ENCODE data around the gene SLX4.

Gene SLX4

GRCh38 chr16:3655396-3656159 lies 44.2 kb upstream of the SLX4 start:
- Histone ChIP-seq H3K4me1 (no peaks in the 10 kb centered on the region), H3K36me3 (peaks cover 30 to 81% (median 61%) of the 10 kb centered on the region in 3 donors), H3K9me3 (no peaks in the 10 kb centered on the region), H3K27me3 (no peaks in the 10 kb centered on the region), H3K4me3 (no peak overlapping the region), H3K27ac (no peak overlapping the region)
- no peak for TF ChIP-seq CTCF (IDR thresholded peaks at IDR 0.05)
- intact Hi-C loops (cut with DNase I; ENCODE audit: low total_unique reads) = no loop called here
- peak; percentile 8 to 54 for DNase-seq

GRCh38 chr16:3655030-3655395 lies 43.6 kb upstream of the SLX4 start:
- no peak overlapping the region for H3K4me3 ChIP-seq
- no peak overlapping the region for H3K27ac ChIP-seq
- H3K9me3 ChIP-seq = no peaks in the 10 kb centered on the region
- H3K36me3 ChIP-seq = peaks cover 27 to 75% (median 57%) of the 10 kb centered on the region in 3 donors
- peak; percentile 15 to 65 for DNase-seq
- H3K4me1 ChIP-seq = no peaks in the 10 kb centered on the region
- H3K27me3 ChIP-seq = no peaks in the 10 kb centered on the region
- no peak for TF ChIP-seq CTCF (IDR thresholded peaks at IDR 0.05)
- intact Hi-C loops (cut with DNase I; ENCODE audit: low total_unique reads) = no loop called here

GRCh38 chr16:3654249-3654991 lies 43.0 kb upstream of the SLX4 start, which contains the start of gene DNASE1:
DNASE1 (plus strand) TSS chr16:3654691; CDS start chr16:3655374, 683 bp downstream.
- H3K9me3 ChIP-seq = no peaks in the 10 kb centered on the region
- H3K4me3 ChIP-seq = no peak within 1 kb of the TSS
- intact Hi-C loops (cut with DNase I; ENCODE audit: low total_unique reads) = no loop called here
- peaks cover 27 to 69% (median 53%) of the 10 kb centered on the region in 3 donors for H3K36me3 ChIP-seq
- H3K27me3 ChIP-seq = no peaks in the 10 kb centered on the region
- H3K4me1 ChIP-seq = no peaks in the 10 kb centered on the region
- peak; percentile 34 to 54 for TF ChIP-seq CTCF (IDR thresholded peaks at IDR 0.05)
- H3K27ac ChIP-seq = no peak within 1 kb of the TSS
- peak; percentile 41 to 76 for DNase-seq

GRCh38 chr16:3652373-3653195 lies 41.2 kb upstream of the SLX4 start:
- peak; percentile 13 to 59 for DNase-seq
- TF ChIP-seq CTCF (IDR thresholded peaks at IDR 0.05) = no peak
- Histone ChIP-seq H3K4me1 (no peaks in the 10 kb centered on the region), H3K36me3 (peaks cover 11 to 51% (median 38%) of the 10 kb centered on the region in 3 donors), H3K27ac (no peak overlapping the region), H3K9me3 (no peaks in the 10 kb centered on the region), H3K27me3 (no peaks in the 10 kb centered on the region), H3K4me3 (no peak overlapping the region)
- intact Hi-C loops (cut with DNase I; ENCODE audit: low total_unique reads) = no loop called here
